HG03025 (cell line): ENCODE measurements around the gene PTGR3.

Source experiments
- ATAC-seq: cut with Tn5 transposase; IDR thresholded peaks from one replicate; pipeline ENCODE4 v1.9.1; 2021; ENCODE audit warnings: mild to moderate bottlenecking, moderate library complexity; ENCODE audit not compliant: unreplicated experiment, low FRiP score

PTGR3 gene

DNA sequence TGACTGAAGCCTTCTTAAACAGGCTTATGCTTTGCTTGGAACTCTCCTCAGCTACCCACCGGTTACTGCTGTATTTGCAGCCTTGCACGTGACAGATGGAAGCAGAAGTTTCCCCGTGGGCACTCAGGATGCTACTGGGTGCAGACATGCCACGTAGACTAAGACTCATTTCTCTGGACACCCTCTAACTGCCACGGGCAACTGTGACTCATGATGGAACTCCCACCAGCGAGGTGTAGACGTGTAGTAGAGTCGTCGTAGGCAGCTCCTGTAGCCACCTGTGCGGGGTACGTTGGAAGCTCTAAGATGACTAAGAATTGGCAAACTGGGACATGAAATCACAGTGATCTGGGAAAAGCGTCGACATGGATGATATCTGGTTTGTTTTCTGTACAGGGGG, 29.2 kb upstream of the PTGR3 start:
- no peak for ATAC-seq

DNA sequence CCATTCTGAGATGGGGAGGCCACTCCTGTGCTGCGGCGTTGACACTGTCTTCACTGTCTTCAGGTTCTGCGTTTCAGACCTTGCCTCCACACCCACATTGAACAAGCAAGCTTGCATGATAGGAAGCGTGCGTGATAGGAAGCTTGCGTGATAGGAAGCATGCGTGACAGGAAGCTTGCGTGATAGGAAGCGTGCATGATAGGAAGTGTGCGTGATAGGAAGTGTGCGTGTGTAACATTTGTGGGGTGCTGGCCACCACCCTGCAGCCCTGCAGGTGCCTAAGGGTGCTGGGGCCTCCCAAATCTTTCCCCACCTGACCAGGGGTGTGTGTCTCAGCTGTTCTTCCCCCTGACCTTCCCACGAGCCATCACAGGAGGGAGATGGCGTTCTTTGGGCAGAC, 27.0 kb upstream of the PTGR3 start:
- no peak for ATAC-seq

DNA sequence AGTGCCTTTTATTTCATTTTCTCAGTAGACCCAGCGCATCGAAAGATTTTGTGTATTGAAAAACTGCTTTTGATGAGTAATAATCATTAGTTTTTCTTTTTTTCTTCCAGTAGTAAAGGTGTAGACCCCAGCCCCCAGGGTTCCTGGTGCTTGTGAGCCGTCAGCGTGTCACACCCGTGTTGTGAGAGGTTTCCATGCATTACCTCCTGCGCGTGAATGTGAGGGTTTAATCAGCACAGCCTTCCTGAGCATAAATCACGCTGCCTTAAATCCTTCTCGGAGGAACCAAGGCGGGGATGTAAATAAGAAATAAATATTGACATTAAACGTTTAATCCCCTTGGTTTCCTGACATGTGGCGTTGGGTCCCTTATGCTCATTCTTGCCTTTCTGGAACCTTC, 26.0 kb upstream of the PTGR3 start:
- ATAC-seq: no peak

DNA sequence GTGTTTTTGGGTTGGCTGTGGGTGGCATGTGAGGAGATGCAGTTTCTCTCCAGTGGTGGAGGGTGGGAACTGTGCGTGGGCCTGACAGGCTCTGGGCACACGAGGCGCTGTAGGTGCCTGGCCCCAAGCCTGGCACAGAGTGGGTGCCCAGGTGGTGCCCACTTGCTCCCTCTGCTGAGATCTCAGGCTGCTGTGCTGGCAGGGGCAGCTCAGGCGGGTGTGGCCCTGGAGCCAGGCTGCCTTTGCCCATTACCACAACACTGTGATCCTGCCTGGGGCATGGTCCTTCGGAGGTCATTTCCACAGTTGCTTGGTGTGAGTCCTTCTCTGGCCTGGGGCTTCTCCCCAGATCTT, 22.1 kb upstream of the PTGR3 start:
- ATAC-seq: no peak

DNA sequence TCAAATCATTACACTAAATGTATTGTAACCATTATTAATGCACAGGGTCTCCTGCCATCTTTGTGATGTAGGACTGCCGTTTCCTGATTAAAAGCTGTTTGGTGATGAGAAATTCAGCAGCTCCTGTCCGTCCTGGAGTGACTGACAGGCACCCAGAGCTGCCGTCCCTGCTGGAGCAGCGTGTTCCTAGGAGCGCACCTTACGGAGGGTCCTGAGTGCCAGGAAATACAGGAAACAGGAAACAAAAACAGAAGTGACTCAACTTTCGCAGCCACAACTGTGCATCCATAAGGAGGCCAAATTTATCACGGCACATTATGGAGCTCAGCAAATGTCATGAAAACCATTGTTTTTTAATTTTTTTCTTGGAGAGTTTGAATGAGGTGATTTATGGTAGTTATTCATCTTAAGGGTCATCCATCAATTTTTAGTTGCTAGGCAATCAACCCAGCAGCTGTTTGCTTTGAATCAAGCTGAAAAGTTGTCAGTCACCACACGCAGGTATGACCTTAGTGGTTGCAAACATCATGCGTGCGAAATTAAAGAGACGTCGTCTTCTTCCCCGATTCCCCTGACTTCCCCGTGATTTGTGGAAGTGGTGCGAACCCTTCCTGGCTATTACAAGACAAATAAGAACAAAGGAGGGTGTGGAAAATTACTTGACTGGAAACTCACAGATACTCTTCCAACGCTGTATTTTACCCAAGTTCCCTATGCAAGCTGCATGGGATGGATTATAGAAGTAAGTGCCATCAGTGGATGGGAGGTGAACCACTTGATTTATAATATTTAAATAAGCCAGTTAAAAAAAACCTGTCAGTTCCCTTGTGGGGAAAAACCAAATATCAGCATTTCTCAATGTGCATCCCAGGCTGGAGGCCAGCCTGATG, 21.5 kb upstream of the PTGR3 start:
- ATAC-seq: no peak

DNA sequence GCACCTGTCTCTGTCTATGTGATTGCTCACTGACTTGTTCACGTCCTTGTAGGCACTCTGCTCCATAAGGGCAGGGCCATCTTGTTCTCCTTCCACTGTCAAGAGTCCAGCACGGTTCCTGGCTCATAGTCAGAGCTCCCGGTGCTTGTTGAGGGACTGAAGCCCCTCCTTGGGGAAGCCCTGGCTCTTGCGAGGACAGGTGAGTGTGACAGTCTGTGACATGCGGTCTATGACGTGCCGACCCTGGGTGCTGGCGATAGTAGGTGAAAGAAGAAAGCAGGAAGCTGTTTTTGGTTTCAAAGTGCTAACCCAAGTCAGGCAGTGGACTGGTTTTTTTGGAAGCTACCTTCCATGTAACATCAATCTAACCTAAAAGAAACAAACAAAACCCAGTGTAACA, 20.5 kb upstream of the PTGR3 start:
- no peak for ATAC-seq

DNA sequence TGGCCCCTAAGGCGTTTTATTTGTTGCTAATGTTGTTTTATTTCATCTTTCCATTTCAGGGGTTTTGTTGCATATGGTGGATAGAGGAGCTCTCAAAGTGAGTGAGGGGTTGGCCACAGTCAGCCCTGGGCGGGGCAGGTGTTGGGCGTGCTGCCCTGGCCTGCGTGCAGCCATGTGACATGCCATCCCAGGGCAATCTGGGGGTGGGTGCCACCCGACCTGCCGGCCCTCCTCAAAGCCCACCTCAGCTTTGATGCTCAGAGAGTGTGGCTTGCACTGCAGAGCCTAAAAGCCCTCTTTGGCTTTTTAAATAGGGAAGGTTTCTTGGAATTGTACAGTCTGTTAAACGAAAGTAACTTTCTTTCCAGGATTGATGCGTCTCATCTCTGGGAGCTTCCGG, 20.0 kb upstream of the PTGR3 start:
- no peak for ATAC-seq

DNA sequence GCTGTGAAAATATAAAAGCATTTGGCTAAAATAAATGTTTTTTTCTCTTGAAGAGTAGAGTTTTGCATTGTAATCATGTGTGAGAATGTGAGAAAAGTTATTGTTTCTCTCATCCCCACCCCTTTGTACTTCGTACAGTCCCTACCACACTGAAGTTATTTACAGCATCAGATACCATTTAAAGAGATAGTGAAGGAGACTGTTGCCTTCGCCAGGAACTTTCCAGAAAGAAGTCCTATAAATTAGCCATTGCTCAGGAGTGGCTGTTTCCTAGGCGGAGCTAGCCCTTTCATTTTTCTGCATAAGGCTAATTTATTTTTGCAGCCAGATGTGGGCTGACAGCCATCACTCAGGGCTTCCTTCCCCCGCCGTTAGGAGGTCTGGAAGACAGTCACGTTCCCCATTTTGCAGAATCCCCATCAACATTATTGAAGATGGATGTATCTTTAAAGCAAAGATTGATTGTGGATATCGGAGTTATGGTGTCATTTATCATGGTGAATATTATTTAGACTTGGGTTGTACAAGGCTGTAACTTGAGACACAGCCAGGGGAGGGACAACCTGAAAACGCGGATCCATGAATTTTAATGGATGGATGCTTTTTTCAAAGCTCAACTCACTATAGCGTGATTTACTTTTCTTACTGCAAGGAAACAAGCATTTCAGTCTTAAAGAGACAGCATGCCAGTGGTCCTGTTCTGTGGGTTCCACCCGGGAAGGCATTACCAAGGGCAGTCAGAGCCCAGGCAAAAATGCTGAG, 18.8 kb upstream of the PTGR3 start:
- ATAC-seq: no peak

DNA sequence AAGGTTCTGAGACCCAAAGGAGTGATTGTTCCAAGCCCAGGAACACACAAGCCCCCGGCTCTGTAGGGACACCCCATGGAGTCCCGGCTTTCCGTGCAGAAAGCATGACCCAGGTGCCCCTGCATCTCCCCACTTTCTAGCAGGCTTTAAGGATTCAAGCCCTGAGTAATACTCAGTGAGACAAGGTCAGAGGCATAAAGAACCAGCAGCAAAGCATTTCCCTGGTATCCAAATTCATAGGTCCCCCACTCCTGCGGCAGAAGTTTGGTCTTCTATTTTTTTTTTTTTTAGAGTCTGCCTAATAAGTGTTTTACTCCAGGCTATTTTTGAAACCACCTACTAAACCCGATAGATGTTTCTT, 18.0 kb upstream of the PTGR3 start:
- ATAC-seq: no peak

DNA sequence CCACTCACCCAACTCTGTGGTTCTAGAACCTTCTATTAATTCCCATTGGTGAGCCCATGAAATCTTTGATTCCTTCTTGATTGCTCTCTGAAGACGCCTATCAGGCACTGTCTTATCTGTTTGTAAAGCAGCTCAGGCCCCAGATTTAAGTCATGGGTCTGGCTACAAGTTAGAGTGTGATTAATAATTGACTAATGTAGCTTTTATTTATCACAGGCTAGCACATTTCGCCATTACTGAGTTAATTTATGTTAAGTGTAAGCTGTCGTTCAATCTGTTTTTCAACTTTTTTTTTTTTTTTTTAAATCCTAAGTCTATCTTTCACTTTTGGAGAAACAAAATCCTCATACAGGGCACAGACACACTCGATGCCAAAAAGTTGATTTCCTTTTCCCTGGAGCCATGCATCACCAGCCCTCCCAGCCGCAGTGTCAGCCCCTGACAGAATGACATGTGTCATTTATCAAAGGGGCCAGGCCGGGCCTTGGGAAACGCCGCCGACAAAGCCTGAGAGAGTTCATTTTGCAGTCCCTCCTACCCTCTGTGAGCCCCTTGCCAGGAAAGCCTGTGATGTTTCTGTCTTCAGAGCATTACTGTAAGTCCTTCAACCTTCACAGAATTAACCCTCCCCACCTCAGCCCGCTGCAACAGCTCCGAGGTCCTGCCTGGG, 17.5 kb upstream of the PTGR3 start:
- ATAC-seq: no peak

DNA sequence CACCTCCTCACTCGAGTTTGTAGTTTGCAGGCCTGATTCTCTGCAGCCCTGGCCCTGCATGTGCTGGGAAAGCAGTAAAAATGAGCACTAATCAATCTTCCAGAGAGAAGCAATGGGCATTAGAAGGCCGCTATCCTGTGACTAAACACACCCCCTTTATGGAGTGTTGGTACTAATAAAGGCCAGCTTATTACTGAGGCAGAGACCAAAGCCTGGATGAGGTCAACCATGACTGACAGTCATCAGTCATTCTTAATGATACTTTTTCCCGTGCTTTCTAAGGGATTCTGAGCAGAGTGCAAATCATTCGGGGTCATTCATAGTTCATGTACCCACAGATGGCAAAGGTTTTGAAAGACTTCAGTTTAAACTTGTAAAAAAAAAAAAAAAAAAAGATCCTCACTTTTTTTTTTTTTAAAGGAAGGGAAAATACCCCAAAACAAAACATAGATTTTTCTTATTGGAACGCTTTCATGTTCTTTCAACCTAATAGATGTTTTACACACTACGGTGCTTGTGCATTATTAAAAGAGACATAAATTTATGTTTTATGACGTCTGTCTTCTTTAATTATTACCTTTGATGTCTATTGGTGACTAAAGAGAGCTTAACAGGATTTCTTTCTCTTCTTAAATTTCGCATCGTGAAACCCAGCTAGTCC, 14.9 kb upstream of the PTGR3 start:
- no peak for ATAC-seq

DNA sequence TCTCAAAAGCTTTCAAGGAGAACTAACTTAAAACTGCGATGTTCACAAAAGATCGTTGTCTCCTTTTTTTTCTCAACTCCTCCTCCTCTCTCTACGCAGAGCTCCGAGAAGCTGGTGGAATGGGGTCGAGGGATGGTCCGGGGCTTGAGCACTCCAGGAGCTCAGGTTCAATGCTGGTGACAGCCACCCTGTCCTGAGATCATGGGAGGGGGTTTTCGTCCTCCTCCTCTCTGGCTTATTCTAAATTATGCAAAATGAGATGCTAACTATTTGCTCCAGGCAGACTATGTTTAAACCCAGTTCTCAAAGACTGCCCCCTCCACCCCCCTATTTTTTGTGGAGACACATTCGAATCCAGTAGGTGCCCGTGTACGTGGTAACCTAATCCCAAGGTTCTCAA, 13.5 kb upstream of the PTGR3 start:
- ATAC-seq: no peak

DNA sequence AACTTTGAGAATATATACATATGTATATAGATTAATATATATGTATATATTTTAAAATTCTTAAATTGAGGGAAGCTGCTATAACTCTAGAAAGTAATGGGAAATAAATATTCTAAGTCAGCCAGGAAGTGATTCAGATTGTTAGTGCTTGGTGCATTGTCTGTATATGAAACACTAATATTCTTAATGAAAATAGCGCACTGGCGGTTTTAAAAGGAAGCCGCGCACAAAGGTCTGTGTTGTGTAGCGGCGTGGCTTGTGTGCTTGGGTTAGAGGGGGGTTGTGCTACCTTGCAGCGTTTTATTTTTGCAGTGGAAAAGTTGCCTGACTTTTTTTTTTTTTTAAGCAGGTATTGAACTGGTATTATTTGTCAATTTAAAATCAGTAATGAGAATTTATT, 13.0 kb upstream of the PTGR3 start:
- ATAC-seq: no peak

DNA sequence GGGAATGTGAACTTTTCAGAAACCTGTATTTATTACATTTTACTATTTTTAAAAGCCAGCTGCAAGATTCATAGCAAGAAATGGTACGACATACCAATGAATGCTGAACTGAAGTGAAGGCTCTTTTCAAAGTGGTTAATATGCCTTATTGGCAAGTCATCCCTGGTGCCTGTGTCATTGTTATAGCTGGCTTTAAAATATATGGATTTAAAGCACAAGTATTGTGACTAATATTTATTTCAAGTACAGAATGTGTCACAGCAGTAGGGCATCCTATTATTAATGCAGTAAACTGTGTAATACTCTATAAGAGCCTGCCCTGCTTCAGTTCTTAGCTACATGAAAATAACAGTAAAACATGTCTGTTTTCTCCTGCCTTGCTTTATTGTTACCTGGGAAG, 12.5 kb upstream of the PTGR3 start:
- no peak for ATAC-seq

DNA sequence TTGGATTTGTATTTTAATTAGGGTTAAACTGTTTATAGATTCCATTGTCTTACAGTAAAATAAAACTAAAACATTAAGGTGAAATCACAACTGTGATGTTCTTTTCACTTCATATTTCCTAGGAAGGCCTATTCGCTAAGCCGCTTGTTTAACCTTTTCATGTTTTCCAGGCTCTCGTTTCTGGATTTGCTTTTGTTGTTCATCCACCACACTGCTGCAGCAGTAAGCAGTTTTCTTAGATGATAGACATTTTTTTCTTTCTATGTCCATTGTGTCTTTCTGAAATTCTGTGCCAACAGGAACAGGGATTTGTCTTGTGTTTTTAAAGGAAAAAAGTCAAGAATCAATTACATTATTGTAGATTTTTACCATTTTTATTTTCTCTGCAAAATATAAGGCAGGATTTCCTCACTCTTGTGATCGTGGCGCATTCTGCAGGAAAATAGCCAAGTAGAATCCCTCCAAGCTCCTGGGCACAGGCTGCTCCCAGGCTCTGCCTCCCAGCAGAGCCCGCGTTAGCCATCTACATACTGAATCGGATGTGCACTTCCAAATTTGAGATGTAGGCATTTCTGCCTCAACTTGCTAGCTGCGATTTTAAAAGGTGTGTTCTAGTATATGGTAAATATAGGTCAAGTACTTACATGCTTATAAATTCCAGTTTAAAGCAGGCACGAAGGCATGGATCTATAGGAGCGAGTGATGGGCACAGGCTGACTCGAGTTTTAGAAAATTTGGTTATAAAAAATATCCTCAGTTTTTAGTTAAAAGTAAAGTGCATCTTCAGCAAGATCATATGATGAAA, 11.8 kb upstream of the PTGR3 start:
- ATAC-seq: no peak

DNA sequence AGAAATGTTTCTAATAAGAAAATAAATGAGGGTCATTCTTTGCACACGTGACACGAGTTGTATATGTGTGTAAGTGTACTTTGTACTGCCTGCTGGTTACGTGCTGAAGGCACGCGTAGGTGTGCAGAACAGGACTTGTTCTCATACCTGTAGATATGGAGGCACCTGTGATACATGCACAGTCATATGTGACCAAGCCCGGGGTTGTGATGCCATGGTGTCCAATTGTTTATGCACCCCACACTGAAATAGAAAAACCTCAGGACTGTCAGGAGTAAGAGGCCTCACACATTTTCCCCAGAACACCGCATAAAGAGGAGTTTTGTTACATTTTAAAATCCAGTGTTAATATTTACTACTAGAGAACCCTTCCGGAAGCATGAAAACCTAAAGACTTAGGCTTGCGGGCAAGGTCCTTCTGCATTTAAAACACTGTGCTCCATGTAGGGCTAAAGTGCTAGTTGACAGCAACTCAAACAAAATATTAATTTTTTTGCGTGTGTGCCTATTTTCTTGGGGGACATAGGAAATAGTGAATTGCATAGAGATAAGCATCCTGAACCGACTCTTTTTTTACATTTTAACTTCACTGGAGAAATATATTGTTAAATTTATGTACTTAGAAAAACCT, 10.9 kb upstream of the PTGR3 start:
- no peak for ATAC-seq

DNA sequence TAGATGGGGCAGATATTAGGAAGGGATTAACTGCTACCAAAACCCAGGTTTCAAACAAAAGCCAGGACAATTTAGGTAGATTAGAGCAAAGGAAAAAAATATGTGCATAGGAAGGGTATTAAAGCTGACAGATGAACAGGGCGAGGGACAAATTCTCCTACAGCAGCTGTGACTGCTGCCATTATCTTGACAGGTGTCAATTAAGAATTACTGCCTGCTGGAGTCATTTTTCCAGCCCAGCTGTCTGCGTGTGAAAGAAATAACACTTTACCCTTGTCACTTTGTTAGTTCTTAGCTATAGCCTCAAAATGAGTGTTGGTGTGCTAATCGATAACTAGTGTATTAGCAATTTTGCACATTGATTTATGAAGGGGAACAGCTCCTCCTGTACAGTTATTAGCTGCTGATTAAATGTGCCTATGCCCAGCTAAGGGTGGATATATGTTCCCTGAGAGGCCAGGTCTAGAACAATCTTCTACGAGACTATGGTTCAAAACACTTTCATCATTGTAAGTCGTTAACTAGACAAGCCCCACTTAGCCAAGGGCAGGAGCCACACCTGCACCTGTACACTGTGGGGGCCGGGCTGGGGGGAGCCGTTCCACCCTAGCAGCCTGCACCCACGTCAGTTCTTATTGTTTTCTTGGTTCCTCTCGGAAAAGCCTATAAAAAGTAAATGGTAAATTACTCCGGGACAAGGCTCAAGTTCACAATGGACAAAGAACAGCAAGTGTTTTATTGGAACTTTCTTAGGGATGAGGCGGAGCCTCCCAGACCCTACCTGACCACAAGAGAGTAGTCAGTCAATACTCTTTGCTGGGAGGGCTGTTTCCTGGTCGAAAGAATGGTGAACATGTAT, 9.4 kb upstream of the PTGR3 start:
- no peak for ATAC-seq

DNA sequence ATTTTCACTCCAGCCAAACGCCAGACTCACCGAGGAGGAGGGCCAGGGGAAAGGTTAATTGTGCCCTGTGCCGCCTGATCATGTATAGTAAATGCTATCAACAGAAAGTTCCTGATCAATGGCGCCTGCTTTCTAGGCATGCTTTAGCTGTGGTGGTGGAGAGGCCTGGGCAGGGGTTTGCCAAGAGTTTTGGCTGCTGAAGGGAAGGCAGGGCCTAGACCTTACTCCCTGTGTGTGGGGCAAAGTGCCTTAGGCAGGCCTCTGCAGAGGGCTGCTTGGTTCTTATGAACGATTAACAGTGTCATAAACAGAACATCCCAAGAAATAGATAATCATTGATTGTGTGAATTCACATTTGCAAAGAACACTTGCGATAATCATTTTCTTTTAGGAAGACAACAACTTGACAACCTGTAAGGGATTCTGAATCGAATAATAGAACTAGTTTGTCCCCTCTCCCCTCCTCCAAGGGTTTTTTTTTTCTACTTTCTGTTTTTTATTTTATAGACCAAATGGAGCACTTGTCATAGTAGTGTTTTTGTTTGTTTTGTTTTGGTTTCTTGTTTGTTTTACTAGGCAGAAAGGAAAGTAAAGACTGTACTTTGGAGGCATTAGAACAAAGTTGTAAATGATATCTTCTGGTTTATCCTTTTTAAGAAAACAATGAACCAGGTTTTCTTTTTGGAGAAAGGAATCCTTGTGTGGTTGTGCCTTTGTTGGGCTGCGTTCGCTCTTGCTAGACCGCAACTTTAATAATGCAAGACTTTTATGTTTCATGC, 8.2 kb upstream of the PTGR3 start:
- ATAC-seq: no peak
